HG02623 (cell line): Measurements from ENCODE around the gene EMC7.
"Not testable (repeated sequence)": the region's sequence is repeated elsewhere in the genome, so short reads cannot be mapped to it uniquely, and the experiment has no call there.

Experiments used
- ATAC-seq: cut with Tn5 transposase; IDR thresholded peaks from one replicate; pipeline ENCODE4 v1.9.1; 2021; ENCODE audit warnings: moderate library complexity; ENCODE audit not compliant: unreplicated experiment

EMC7 gene

GRCh38 chr15:34101366-34102174 is at the start of gene EMC7, which contains the start of gene PGBD4:
TSS of gene EMC7 (minus strand) at chr15:34101862. CDS start at chr15:34101839, 23 bp downstream.
TSS of gene PGBD4 (plus strand) at chr15:34102083. CDS start at chr15:34102532, 449 bp downstream.
- ATAC-seq: peak; percentile 99

GRCh38 chr15:34147371-34148140 is 45.9 kb upstream of the EMC7 start:
- no peak for ATAC-seq

- ATAC-seq: no peak
These were observed 31.8 kb upstream of the EMC7 start for GRCh38 chr15:34133511-34133910.

DNA sequence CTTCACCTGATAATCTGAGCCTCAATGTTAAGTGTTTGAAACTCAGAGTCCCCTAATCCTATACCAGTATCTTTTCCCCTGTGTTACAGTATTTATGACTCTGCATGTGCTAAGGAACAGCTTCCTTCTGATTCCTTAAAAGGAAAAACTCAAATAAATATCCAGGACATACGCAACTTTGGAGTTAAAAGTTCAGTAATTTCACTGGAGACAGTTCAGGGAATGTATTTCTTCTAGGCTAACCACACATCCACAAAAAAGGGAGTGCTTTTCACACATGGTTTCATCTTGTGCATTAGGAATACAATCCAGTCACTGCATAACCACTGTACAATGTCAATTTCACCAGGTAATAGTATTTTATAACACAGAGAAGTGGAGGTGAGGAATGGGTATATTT is 31.2 kb upstream of the EMC7 start:
- ATAC-seq: no peak

GRCh38 chr15:34128898-34129297 is 27.2 kb upstream of the EMC7 start:
- ATAC-seq: no peak

GRCh38 chr15:34126522-34126921 is 24.9 kb upstream of the EMC7 start:
- ATAC-seq: no peak

DNA sequence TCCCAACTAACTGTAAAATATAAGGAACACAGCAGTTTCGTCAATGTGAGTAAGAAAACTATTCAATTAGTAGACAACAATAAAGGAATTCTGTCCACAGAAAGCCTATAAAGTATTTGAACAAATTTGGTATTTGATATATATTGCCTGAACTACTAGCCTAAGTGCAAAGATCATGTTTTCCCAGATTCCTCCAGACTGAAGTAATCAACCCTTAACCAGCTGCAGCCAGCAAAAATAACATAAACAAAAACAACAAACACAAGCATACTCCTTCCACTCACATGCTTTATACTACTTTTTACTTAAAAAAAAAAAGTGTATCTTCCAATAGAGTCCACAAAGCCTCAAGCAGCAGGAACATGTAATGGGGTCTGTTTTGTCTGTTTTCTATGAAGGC is 24.3 kb upstream of the EMC7 start:
- ATAC-seq: no peak

GRCh38 chr15:34124651-34125050 is 23.0 kb upstream of the EMC7 start:
- no peak for ATAC-seq

DNA sequence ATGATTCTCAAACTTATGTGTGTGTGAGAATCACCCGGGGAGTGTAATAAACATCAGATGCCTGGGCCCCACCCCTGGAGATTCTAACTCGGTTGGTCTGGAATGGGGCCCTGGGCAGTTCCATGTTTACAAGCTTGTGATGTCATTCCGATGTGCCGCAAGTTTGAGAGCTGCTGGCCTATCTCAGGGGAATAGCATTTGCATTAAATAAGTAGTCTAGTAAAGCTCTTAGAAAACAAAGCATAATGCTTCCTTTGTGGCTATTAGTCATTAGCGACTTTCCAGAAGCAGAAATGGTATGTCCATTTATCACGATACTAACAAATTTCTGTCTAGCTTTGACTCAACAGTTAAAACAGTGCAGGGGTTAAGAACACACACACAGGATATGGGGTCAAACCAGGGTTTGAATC is 21.1 kb upstream of the EMC7 start:
- ATAC-seq: no peak

GRCh38 chr15:34121786-34122185 is 20.1 kb upstream of the EMC7 start:
- not testable (repeated sequence) for ATAC-seq

DNA sequence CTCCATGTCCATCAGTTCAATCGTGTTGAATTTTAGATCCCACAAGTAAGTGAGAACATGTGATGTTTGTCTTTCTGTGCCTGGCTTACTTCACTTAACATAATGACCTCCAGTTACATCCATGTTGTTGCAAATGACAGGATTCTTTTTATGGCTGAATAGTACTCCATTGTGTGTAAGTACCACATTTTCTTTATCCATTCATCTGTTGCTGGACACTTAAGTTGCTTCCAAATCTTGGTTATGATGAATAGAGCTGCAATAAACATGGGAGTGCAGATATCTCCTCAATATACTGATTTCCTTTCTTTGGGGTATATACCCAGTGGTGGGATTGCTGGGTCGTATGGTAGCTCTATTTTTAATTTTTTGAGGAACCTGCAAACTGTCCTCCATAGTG is 18.8 kb upstream of the EMC7 start:
- ATAC-seq: not testable (repeated sequence)

DNA sequence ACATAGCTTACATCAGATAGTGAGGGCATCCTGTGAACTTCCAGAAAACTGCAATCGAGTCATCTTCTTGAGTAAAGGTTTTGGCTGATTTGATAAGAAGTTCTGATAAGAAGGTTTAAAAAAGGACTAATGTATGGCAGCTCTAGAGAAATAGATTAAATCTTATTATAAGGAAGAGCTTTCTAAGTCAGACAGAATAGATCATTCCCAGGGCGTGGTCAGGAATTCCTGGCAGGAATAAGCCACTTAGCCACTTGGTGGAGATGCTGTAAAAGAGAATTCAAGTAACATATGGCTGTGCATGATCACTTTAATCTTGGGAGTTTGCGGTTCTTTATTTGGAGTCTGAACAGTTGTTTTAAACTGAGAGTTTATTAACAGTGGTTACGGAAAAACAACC is 17.6 kb upstream of the EMC7 start:
- no peak for ATAC-seq

DNA sequence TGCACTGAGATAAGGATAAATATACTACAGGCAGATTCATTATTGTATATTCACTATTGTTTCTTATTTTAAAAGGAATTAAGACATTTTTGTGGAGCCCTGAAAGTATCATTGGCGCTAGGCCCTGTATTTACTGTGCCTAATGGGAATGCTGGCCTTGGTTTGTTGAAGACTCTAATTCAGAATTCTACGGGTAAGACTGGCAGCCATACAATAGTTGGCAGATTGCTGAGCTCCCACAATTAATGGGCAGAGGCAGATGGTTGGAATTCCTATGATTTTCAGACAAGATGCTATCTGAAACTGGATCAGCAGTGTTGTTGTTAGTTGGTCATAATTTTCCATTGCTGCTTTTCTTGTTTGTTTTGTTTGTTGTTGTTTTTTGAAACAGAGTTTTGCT is 15.0 kb upstream of the EMC7 start:
- no peak for ATAC-seq

DNA sequence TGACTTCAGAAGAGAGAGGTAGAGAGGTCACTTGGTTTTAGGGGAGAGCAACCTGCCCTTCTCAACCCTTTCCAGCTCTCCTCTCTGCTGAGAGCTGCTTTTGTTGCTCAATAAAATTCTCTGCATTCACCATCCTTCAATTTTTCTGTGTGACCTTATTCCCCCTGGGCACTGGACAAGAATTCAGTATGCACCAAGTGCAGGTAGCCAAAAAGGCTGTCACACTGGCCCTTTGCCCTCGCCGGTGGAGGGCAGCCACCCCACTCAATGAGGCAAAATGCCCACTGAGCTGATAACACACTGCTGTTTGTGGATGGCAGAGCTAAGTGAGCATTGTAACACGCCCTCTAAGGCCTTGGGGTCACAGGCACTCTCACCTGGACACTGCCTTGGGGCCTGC is 13.1 kb upstream of the EMC7 start:
- ATAC-seq: no peak

- no peak for ATAC-seq
These were observed 12.6 kb upstream of the EMC7 start for GRCh38 chr15:34114215-34114614.

- ATAC-seq: no peak
These were observed 9.8 kb upstream of the EMC7 start for GRCh38 chr15:34111488-34111887.

DNA sequence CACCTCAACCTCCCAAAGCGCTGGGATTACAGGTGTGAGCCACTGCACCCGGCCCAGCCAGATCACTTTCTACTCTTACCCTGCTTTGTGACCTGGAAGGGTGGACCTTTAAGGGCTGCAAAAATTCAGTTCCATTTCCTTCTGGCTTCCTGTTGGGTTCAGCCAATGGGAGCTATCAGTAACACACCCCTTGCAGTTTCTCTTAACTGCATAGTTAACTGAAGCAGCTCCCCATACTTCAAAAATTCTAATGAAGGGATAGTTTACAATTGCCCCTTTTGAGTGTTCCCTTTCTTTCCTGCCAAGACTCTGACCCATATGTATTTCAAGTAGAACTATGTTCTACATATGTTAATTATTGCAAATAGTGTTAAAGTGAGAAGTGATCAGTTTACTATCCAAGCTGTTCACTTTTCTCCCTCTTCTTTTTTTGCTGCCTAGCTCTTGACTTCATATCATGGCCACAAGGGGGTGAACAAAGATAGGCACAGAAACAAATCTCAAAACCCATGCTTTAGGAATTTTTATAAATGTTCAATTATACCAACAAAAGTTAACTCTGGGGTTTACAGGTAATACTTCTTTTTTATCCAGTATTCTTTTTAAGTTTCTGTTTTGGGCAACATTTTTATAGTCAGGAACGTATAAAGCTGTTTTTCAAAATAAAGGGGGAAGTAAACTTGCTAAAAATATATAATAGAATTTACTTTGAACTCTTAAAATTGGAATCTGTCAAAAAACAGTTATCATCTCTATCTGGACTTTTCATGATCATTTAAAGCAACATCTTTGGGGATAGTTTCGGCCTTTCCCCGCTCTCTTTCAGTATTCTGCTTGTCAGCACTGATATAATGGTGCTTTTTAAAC is 8.4 kb upstream of the EMC7 start:
- no peak for ATAC-seq

GRCh38 chr15:34107315-34107714 is 5.7 kb upstream of the EMC7 start:
- ATAC-seq: no peak

DNA sequence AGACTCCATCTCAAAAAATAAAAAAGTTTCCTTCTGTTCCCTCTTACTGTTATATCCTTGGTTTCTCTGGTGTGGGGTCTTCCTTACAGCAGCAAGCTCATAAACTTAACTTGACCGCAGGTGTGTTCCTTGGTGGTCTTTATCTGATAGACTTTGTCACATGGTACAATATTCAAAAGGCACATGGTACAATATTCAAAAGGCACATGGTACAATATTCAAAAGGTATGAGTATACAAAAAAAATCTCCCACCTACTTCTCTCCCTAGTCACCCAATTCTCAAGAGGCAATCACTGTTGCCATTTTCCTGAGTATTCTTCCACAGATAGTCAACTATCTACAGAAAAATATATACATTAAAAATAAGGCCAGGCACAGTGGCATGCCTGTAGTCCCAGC is 4.8 kb upstream of the EMC7 start:
- no peak for ATAC-seq

DNA sequence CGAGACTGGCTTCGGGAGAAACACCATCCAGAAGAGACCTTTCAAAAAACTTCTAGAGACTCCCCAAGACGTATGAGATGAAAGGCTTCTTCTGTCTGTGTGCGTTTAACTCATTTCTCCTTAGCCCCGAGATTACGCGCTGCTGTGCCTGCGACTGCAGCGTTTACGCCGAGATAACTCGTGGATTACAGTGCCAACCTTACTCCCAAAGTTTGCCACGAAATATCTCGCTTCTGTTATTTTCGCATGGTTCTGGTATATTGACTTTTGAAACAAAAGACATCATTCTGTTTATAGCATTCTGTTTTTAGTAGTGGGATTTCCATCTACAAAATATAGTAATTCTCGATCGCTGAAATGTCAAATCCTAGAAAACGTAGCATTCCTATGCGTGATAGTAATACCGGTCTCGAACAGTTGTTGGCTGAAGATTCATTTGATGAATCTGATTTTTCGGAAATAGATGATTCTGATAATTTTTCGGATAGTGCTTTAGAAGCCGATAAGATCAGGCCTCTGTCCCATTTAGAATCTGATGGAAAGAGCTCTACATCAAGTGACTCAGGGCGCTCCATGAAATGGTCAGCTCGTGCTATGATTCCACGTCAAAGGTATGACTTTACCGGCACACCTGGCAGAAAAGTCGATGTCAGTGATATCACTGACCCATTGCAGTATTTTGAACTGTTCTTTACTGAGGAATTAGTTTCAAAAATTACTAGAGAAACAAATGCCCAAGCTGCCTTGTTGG is 688 bp upstream of the EMC7 start:
- ATAC-seq: no peak
